22Rv1 (cell line): ENCODE data around the gene TRPT1.

Source experiments
- CTCF ChIP-seq: fragments of 450-650 bp; IDR thresholded peaks from 2 replicates; pipeline ENCODE4 v1.5.1; 2017; ENCODE audit warnings: mild to moderate bottlenecking
- ZFX ChIP-seq: fragments of 450-650 bp; IDR thresholded peaks from 2 replicates; pipeline ENCODE4 v1.6.1; 2017; ENCODE audit warnings: antibody characterized with exemption, borderline replicate concordance

DNA sequence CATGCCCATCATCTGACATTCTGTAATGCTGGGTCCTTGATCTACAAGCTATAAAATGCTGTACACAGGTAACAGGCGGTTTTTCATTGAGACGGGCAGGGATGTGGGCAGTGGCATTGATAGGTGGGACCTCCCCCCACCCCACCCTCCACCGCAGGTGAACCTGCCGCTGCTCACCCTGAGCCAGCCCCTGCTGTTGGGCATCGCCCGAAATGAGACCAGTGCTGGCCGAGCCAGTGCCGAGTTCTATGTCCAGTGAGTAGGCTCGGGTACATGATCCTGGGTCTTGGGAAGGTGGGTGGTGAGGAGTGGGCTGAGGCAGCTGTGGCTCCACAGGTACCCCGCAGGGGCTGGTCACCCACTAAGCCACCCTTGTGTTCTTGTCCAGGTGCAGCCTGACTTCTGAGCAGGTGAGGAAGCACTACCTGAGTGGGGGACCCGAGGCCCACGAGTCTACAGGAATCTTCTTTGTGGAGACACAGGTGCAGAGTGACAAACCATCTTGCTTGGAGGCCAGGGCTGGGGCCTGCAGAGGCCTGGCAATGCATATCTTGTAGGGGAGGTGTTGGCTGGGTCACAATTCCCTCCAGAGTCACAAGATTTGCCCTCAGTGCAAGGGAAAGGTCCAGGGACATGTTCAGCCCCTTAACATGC is 3.2 kb upstream of the TRPT1 start:
- no peak for TF ChIP-seq CTCF
- no peak for TF ChIP-seq ZFX
